Measurements from ENCODE around the gene ASH1L. TPM values are rescaled to one million over a fixed set of nuclear protein-coding genes. Genes with fewer than 3 reads are reported as not detected.

Gene ASH1L
- total and polyA plus RNA-seq, 9 of the 15 experiments (the other 6 are each of a cell fraction or from before 2014, with no cell fraction given), result 2.0 to 23.3 (median 14.6) TPM

DNA sequence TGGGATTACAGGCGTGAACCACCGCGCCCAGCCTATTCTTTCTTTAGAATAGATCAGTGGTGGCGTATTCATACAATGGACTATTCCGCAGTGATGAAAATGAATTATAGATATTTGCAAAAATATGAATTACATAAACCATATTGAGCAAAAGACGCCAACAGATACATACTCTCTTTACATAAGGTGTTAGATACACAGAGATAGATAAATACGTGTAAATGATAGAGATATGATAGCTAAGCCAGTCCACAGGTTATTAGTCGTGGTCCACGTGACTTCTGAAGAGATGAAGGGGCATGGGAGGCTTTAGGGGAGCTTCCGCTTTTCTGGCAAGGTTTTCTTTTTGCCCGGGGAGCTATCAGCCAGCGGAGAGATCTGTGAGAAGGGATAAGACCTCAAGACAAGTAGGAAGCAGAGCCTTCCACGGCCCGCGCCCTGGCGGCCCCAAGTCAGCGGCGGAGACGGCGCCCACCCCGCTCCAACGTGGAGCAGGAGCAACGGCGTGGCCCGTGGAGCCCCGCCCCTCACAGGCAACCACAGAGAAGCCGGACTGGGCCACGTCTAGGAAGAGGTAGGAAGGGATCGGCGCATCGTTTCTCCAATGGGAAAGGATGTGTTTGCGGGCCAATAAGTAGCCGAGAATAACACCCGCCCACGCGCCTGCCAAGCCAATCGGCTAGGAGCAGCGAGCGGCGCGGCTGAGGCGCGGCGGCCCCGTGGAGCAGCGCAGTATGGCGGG is 47.1 kb upstream of the ASH1L start, which contains the start of gene MSTO1 (continued):
- TF ChIP-seq CHD4 (IDR thresholded peaks at IDR 0.05; ENCODE audit: insufficient read depth, insufficient replicate concordance, low read depth, low read length, poor library complexity, severe bottlenecking) (no peak), CHD2 (IDR thresholded peaks at IDR 0.05; ENCODE audit: low read depth, low read length) (no peak; the same call in 1 of the 2 replicates), SRSF9 (IDR thresholded peaks at IDR 0.05; ENCODE audit: borderline replicate concordance, low read depth, low read length) (no peak), KDM1A (IDR thresholded peaks at IDR 0.05) (no peak), IRF2 (CRISPR knock-in tag; IDR thresholded peaks at IDR 0.05) (no peak), ZNF133 (CRISPR knock-in tag; IDR thresholded peaks at IDR 0.05) (no peak), ZNF696 (CRISPR knock-in tag; conservative IDR thresholded peaks at IDR 0.05) (no peak), ZC3H8 (IDR thresholded peaks at IDR 0.05) (no peak), CBX5 (IDR thresholded peaks at IDR 0.05; ENCODE audit: borderline replicate concordance, low read depth) (no peak), MEF2A (IDR thresholded peaks at IDR 0.05; ENCODE audit: control insufficient read depth, low read depth, low read length) (no peak), ETV5 (CRISPR knock-in tag; IDR thresholded peaks at IDR 0.05; ENCODE audit: low read depth) (peak; percentile 41; the same call in 1 of the 2 replicates), KLF13 (tag; IDR thresholded peaks at IDR 0.05; ENCODE audit: borderline replicate concordance, low read depth) (no peak; the same call in 1 of the 2 replicates), E2F3 (CRISPR knock-in tag; IDR thresholded peaks at IDR 0.05) (no peak), ZNF239 (CRISPR knock-in tag; IDR thresholded peaks at IDR 0.05) (no peak), HMG20A (CRISPR knock-in tag; conservative IDR thresholded peaks at IDR 0.05) (no peak), KAT7 (CRISPR knock-in tag; IDR thresholded peaks at IDR 0.05; ENCODE audit: borderline replicate concordance) (no peak; the same call in 1 of the 2 replicates)
- TF ChIP-seq, protein P1, sequence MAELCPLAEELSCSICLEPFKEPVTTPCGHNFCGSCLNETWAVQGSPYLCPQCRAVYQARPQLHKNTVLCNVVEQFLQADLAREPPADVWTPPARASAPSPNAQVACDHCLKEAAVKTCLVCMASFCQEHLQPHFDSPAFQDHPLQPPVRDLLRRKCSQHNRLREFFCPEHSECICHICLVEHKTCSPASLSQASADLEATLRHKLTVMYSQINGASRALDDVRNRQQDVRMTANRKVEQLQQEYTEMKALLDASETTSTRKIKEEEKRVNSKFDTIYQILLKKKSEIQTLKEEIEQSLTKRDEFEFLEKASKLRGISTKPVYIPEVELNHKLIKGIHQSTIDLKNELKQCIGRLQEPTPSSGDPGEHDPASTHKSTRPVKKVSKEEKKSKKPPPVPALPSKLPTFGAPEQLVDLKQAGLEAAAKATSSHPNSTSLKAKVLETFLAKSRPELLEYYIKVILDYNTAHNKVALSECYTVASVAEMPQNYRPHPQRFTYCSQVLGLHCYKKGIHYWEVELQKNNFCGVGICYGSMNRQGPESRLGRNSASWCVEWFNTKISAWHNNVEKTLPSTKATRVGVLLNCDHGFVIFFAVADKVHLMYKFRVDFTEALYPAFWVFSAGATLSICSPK (IDR thresholded peaks at IDR 0.05; ENCODE audit: borderline replicate concordance), result no peak
- TF ChIP-seq, protein P2, sequence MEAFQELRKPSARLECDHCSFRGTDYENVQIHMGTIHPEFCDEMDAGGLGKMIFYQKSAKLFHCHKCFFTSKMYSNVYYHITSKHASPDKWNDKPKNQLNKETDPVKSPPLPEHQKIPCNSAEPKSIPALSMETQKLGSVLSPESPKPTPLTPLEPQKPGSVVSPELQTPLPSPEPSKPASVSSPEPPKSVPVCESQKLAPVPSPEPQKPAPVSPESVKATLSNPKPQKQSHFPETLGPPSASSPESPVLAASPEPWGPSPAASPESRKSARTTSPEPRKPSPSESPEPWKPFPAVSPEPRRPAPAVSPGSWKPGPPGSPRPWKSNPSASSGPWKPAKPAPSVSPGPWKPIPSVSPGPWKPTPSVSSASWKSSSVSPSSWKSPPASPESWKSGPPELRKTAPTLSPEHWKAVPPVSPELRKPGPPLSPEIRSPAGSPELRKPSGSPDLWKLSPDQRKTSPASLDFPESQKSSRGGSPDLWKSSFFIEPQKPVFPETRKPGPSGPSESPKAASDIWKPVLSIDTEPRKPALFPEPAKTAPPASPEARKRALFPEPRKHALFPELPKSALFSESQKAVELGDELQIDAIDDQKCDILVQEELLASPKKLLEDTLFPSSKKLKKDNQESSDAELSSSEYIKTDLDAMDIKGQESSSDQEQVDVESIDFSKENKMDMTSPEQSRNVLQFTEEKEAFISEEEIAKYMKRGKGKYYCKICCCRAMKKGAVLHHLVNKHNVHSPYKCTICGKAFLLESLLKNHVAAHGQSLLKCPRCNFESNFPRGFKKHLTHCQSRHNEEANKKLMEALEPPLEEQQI (IDR thresholded peaks at IDR 0.05), result no peak
- TF ChIP-seq, protein P3, sequence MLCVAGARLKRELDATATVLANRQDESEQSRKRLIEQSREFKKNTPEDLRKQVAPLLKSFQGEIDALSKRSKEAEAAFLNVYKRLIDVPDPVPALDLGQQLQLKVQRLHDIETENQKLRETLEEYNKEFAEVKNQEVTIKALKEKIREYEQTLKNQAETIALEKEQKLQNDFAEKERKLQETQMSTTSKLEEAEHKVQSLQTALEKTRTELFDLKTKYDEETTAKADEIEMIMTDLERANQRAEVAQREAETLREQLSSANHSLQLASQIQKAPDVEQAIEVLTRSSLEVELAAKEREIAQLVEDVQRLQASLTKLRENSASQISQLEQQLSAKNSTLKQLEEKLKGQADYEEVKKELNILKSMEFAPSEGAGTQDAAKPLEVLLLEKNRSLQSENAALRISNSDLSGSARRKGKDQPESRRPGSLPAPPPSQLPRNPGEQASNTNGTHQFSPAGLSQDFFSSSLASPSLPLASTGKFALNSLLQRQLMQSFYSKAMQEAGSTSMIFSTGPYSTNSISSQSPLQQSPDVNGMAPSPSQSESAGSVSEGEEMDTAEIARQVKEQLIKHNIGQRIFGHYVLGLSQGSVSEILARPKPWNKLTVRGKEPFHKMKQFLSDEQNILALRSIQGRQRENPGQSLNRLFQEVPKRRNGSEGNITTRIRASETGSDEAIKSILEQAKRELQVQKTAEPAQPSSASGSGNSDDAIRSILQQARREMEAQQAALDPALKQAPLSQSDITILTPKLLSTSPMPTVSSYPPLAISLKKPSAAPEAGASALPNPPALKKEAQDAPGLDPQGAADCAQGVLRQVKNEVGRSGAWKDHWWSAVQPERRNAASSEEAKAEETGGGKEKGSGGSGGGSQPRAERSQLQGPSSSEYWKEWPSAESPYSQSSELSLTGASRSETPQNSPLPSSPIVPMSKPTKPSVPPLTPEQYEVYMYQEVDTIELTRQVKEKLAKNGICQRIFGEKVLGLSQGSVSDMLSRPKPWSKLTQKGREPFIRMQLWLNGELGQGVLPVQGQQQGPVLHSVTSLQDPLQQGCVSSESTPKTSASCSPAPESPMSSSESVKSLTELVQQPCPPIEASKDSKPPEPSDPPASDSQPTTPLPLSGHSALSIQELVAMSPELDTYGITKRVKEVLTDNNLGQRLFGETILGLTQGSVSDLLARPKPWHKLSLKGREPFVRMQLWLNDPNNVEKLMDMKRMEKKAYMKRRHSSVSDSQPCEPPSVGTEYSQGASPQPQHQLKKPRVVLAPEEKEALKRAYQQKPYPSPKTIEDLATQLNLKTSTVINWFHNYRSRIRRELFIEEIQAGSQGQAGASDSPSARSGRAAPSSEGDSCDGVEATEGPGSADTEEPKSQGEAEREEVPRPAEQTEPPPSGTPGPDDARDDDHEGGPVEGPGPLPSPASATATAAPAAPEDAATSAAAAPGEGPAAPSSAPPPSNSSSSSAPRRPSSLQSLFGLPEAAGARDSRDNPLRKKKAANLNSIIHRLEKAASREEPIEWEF (CRISPR knock-in tag; IDR thresholded peaks at IDR 0.05), result no peak
